ENCODE results near the gene RSPO3.

The RSPO3 gene

GRCh38 chr6:127107916-127108315 lies 10.6 kb upstream of the RSPO3 start:
- TF ChIP-seq CTCF (IDR thresholded peaks at IDR 0.05; ENCODE audit: insufficient read depth, low read depth, low read length, missing control alignments): no peak
- H3K4me3 ChIP-seq (ENCODE audit: low read length): no peak overlapping the region
- DNase-seq (ENCODE audit: low read depth): no peak

GRCh38 chr6:127110712-127111111 lies 7.8 kb upstream of the RSPO3 start:
- no peak for DNase-seq (ENCODE audit: low read depth)
- H3K4me3 ChIP-seq (ENCODE audit: low read length): no peak overlapping the region
- no peak for TF ChIP-seq CTCF (IDR thresholded peaks at IDR 0.05; ENCODE audit: insufficient read depth, low read depth, low read length, missing control alignments)

GRCh38 chr6:127111526-127111925 lies 6.9 kb upstream of the RSPO3 start:
- no peak for DNase-seq (ENCODE audit: low read depth)
- no peak overlapping the region for H3K4me3 ChIP-seq (ENCODE audit: low read length)
- TF ChIP-seq CTCF (IDR thresholded peaks at IDR 0.05; ENCODE audit: insufficient read depth, low read depth, low read length, missing control alignments): no peak

- DNase-seq (ENCODE audit: low read depth): no peak
- no peak overlapping the region for H3K4me3 ChIP-seq (ENCODE audit: low read length)
- no peak for TF ChIP-seq CTCF (IDR thresholded peaks at IDR 0.05; ENCODE audit: insufficient read depth, low read depth, low read length, missing control alignments)
Observed at GRCh38 chr6:127114214-127114760, 4.2 kb upstream of the RSPO3 start.

- no peak for TF ChIP-seq CTCF (IDR thresholded peaks at IDR 0.05; ENCODE audit: insufficient read depth, low read depth, low read length, missing control alignments)
- no peak overlapping the region for H3K4me3 ChIP-seq (ENCODE audit: low read length)
- DNase-seq (ENCODE audit: low read depth): no peak
Observed at GRCh38 chr6:127115084-127115655, 3.3 kb upstream of the RSPO3 start.

- DNase-seq (ENCODE audit: low read depth): no peak
- no peak overlapping the region for H3K4me3 ChIP-seq (ENCODE audit: low read length)
- TF ChIP-seq CTCF (IDR thresholded peaks at IDR 0.05; ENCODE audit: insufficient read depth, low read depth, low read length, missing control alignments): no peak
Observed at GRCh38 chr6:127115746-127116145, 2.7 kb upstream of the RSPO3 start.

GRCh38 chr6:127117979-127118297 lies 533 bp upstream of the RSPO3 start:
- no peak overlapping the region for H3K4me3 ChIP-seq (ENCODE audit: low read length)
- DNase-seq (ENCODE audit: low read depth): no peak
- no peak for TF ChIP-seq CTCF (IDR thresholded peaks at IDR 0.05; ENCODE audit: insufficient read depth, low read depth, low read length, missing control alignments)

Data from epithelial cell of esophagus (primary cell).